ENCODE results near the gene PLPPR1.

DNA sequence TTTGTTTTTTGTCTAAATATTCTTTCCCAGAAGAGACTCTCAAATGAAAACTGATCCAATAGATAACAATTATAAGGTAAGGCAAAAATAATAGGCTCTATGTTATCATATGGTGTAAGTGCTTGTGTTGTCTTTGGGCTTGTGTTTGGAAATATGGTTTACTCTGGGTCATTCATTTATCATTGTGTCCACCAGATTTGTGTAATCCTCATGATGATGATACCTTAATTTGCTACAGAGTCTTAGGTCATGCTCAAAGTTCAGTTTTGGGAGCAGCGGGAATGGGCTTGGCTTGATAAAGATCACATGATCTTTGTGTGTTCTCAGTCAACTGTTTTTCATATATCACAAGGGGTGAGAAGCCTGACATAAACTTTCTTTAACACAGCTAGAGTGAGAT, 34.2 kb downstream of the PLPPR1 start:
- no peak for TF ChIP-seq POLR2A (IDR thresholded peaks at IDR 0.05)
- TF ChIP-seq, protein P1, sequence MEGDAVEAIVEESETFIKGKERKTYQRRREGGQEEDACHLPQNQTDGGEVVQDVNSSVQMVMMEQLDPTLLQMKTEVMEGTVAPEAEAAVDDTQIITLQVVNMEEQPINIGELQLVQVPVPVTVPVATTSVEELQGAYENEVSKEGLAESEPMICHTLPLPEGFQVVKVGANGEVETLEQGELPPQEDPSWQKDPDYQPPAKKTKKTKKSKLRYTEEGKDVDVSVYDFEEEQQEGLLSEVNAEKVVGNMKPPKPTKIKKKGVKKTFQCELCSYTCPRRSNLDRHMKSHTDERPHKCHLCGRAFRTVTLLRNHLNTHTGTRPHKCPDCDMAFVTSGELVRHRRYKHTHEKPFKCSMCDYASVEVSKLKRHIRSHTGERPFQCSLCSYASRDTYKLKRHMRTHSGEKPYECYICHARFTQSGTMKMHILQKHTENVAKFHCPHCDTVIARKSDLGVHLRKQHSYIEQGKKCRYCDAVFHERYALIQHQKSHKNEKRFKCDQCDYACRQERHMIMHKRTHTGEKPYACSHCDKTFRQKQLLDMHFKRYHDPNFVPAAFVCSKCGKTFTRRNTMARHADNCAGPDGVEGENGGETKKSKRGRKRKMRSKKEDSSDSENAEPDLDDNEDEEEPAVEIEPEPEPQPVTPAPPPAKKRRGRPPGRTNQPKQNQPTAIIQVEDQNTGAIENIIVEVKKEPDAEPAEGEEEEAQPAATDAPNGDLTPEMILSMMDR (IDR thresholded peaks at IDR 0.05) = no peak
